Liver (tissue), 9 donors: ENCODE measurements around the gene CYFIP2. TPM values are rescaled to one million over a fixed set of nuclear protein-coding genes. Genes with fewer than 3 reads are reported as not detected.

Source experiments
- DNase-seq: peaks from one replicate; pipeline ENCODE4 v3.0.0-alpha.2; 2017; ENCODE audit warnings: low spot score
- H3K27ac ChIP-seq, 2 donors: one replicate each; pipeline ENCODE4 v1.7.0; 2013; ENCODE audit warnings: inconsistent platforms in 2 of 2, low read length in 2 of 2, control low read depth in 1 of 2, low read depth in 1 of 2, mild to moderate bottlenecking in 1 of 2
- H3K27me3 ChIP-seq, 4 donors: one replicate each; pipeline versions ENCODE4 v1.6.1 to v1.7.0; 2013; ENCODE audit warnings: low read length in 3 of 4, inconsistent platforms in 1 of 4, mild to moderate bottlenecking in 1 of 4, moderate library complexity in 1 of 4; ENCODE audit not compliant: control insufficient read depth in 4 of 4, insufficient read depth in 4 of 4
- H3K36me3 ChIP-seq, 4 donors: one replicate each; pipeline versions ENCODE4 v1.6.1 to v1.7.0; 2013; ENCODE audit warnings: low read length in 3 of 4, mild to moderate bottlenecking in 3 of 4, low read depth in 1 of 4, moderate library complexity in 1 of 4; ENCODE audit not compliant: control insufficient read depth in 4 of 4, insufficient read depth in 3 of 4
- H3K4me1 ChIP-seq, 4 donors: one replicate each; pipeline versions ENCODE4 v1.6.1 to v1.7.0; 2013; ENCODE audit warnings: low read length in 3 of 4, mild to moderate bottlenecking in 3 of 4, moderate library complexity in 1 of 4; ENCODE audit not compliant: control insufficient read depth in 4 of 4, insufficient read depth in 4 of 4
- H3K4me3 ChIP-seq, 3 donors: one replicate each; pipeline versions ENCODE4 v1.6.1 to v1.7.0; 2013; ENCODE audit warnings: low read length in 3 of 3, control low read depth in 1 of 3, low read depth in 1 of 3, mild to moderate bottlenecking in 1 of 3
- H3K9ac ChIP-seq, 2 donors: one replicate each; pipeline ENCODE4 v1.7.0; 2013; ENCODE audit warnings: low read length in 2 of 2, mild to moderate bottlenecking in 2 of 2, moderate library complexity in 2 of 2, control low read depth in 1 of 2, low read depth in 1 of 2
- H3K9me3 ChIP-seq, 4 donors: one replicate each; pipeline versions ENCODE4 v1.6.1 to v1.7.0; 2013; ENCODE audit warnings: low read length in 3 of 4; ENCODE audit not compliant: control insufficient read depth in 4 of 4
- ATF3 ChIP-seq: IDR thresholded peaks from 2 replicates; pipeline ENCODE4 v1.6.1; 2016; ENCODE audit warnings: antibody characterized with exemption
- CTCF ChIP-seq: fragments of 150-350 bp; IDR thresholded peaks from 2 replicates; pipeline ENCODE4 v1.5.1; 2017; ENCODE audit warnings: improper control_type of control experiment, low read depth, low read length; ENCODE audit not compliant: missing input control
- EGR1 ChIP-seq, 2 donors: IDR thresholded peaks; 2 replicates each; pipeline ENCODE4 v1.6.1; 2016 to 2018; ENCODE audit warnings: antibody characterized with exemption in 2 of 2, low read depth in 2 of 2
- FOXA1 ChIP-seq: IDR thresholded peaks from 2 replicates; pipeline ENCODE4 v1.6.1; 2016; ENCODE audit warnings: antibody characterized with exemption
- FOXA2 ChIP-seq: IDR thresholded peaks from 2 replicates; pipeline ENCODE4 v1.6.1; 2016; ENCODE audit warnings: antibody characterized with exemption
- GABPA ChIP-seq, 2 donors: IDR thresholded peaks in 1 of 2; conservative IDR thresholded peaks in 1 of 2; 2 replicates each; pipeline ENCODE4 v1.6.1; 2016; ENCODE audit warnings: antibody characterized with exemption in 2 of 2, mild to moderate bottlenecking in 1 of 2, moderate library complexity in 1 of 2
- HNF4A ChIP-seq, 2 donors: conservative IDR thresholded peaks; 2 replicates each; pipeline ENCODE4 v1.6.1; 2016; ENCODE audit warnings: antibody characterized with exemption in 2 of 2, mild to moderate bottlenecking in 2 of 2
- HNF4G ChIP-seq: IDR thresholded peaks from 2 replicates; pipeline ENCODE4 v1.6.1; 2016; ENCODE audit warnings: antibody characterized with exemption
- JUND ChIP-seq, 2 donors: IDR thresholded peaks; 2 replicates each; pipeline ENCODE4 v1.6.1; 2016; ENCODE audit warnings: antibody characterized with exemption in 2 of 2
- MAX ChIP-seq: IDR thresholded peaks from 2 replicates; pipeline ENCODE4 v1.6.1; 2016; ENCODE audit warnings: antibody characterized with exemption
- NR2F2 ChIP-seq: IDR thresholded peaks from 2 replicates; pipeline ENCODE4 v1.6.1; 2016; ENCODE audit warnings: antibody characterized with exemption
- RAD21 ChIP-seq, 2 donors: IDR thresholded peaks; 2 replicates each; pipeline ENCODE4 v1.6.1; 2016; ENCODE audit warnings: antibody characterized with exemption in 2 of 2, mild to moderate bottlenecking in 2 of 2
- REST ChIP-seq: IDR thresholded peaks from 2 replicates; pipeline ENCODE4 v1.6.1; 2016; ENCODE audit warnings: antibody characterized with exemption, mild to moderate bottlenecking
- RXRA ChIP-seq, 2 donors: IDR thresholded peaks; 2 replicates each; pipeline ENCODE4 v1.6.1; 2017 to 2018; ENCODE audit warnings: antibody characterized with exemption in 2 of 2, mild to moderate bottlenecking in 1 of 2
- SP1 ChIP-seq: IDR thresholded peaks from 2 replicates; pipeline ENCODE4 v1.6.1; 2018; ENCODE audit warnings: antibody characterized with exemption, mild to moderate bottlenecking
- TAF1 ChIP-seq: conservative IDR thresholded peaks from 2 replicates; pipeline ENCODE4 v1.6.1; 2016; ENCODE audit warnings: antibody characterized with exemption, mild to moderate bottlenecking
- YY1 ChIP-seq: IDR thresholded peaks from 2 replicates; pipeline ENCODE4 v1.6.1; 2016; ENCODE audit warnings: antibody characterized with exemption, mild to moderate bottlenecking
- WGBS: extraction: QIAGEN DNeasy Blood & Tissue Kit; methylation state at CpG from one replicate; pipeline ENCODE4 v1.1.7; 2013; 5-methylcytosine and 5-hydroxymethylcytosine counted together
- polyA plus RNA-seq, 2 donors: library from polyadenylated mRNA; stranded (reverse) in 1 of 2; unstranded in 1 of 2; fragments of 200-250 nt in 1 of 2; fragments of >200 nt in 1 of 2; fragmentation: Nextera tagmentation in 1 of 2; extraction: Ambion mirVana in 1 of 2; gene quantifications; one replicate each; pipeline versions ENCODE4 v1.2.1 to v1.2.3, GENCODE V29; 2013 to 2015
- total RNA-seq, 2 donors: library from RNA; depleted of rRNA; stranded (reverse); fragments of >200 nt; gene quantifications; one replicate each; pipeline ENCODE4 v1.2.3, GENCODE V29; 2014
- TF ChIP-seq, protein P1 (sequence below): IDR thresholded peaks from 2 replicates; pipeline ENCODE4 v1.6.1; 2016; ENCODE audit warnings: antibody characterized with exemption
- donor health status: healthy.
- donor health status: healthy.
- donor health status: healthy.
- donor health status: healthy.
- donor health status: healthy.

Gene CYFIP2
- total and polyA plus RNA-seq, 4 donors: 12.6 to 38.9 (median 28.2) TPM

GRCh38 chr5:157245886-157246285, 20.0 kb upstream of the CYFIP2 start:
- H3K36me3 ChIP-seq: no peaks in the 10 kb centered on the region
- H3K9me3 ChIP-seq: no peaks in the 10 kb centered on the region
- no peak for DNase-seq
- no peaks in the 10 kb centered on the region for H3K4me1 ChIP-seq
- H3K27ac ChIP-seq: no peak overlapping the region
- H3K4me3 ChIP-seq: no peak overlapping the region
- no peaks in the 10 kb centered on the region for H3K27me3 ChIP-seq
- TF ChIP-seq RXRA (IDR thresholded peaks at IDR 0.05) (no peak), RAD21 (IDR thresholded peaks at IDR 0.05) (no peak), GABPA (IDR thresholded peaks at IDR 0.05 in 1 of 2, conservative IDR thresholded peaks at IDR 0.05 in 1 of 2) (no peak), TAF1 (no peak), HNF4G (no peak)
- H3K9ac ChIP-seq: no peak overlapping the region
- WGBS: 78% methylated on average over 4 of the region's 4 CpGs

DNA sequence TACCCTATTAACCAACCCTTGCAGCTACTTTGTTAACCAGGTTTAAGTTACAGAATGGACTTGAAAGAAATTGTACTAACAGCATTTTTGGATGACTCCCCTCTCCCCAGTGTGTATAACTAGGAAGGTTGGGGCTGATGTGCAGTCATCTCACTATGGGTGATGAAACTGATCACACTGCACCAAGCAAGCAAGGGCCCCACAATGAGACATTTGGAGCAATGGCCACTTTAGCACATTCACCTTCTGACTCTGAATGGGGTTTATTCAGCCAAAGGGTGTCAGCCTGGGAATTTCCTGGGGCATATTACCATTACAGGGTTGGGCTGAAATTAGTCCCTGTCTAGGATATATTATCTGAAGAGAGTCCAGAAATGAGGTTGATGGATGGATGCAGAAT, 18.7 kb upstream of the CYFIP2 start:
- Histone ChIP-seq H3K36me3 (no peaks in the 10 kb centered on the region), H3K9ac (no peak overlapping the region), H3K9me3 (no peaks in the 10 kb centered on the region), H3K27me3 (no peaks in the 10 kb centered on the region), H3K4me3 (no peak overlapping the region), H3K4me1 (no peaks in the 10 kb centered on the region), H3K27ac (no peak overlapping the region)
- TF ChIP-seq HNF4G (no peak), JUND (IDR thresholded peaks at IDR 0.05) (no peak), FOXA1 (no peak), TAF1 (no peak), GABPA (IDR thresholded peaks at IDR 0.05 in 1 of 2, conservative IDR thresholded peaks at IDR 0.05 in 1 of 2) (no peak), ATF3 (no peak), NR2F2 (no peak), RXRA (IDR thresholded peaks at IDR 0.05) (no peak), MAX (no peak), YY1 (no peak), HNF4A (conservative IDR thresholded peaks at IDR 0.05) (no peak), CTCF (no peak), FOXA2 (no peak), SP1 (no peak), REST (no peak), EGR1 (IDR thresholded peaks at IDR 0.05; ENCODE audit: low read depth in 2 of 2) (no peak), RAD21 (IDR thresholded peaks at IDR 0.05) (no peak)
- TF ChIP-seq, protein P1, sequence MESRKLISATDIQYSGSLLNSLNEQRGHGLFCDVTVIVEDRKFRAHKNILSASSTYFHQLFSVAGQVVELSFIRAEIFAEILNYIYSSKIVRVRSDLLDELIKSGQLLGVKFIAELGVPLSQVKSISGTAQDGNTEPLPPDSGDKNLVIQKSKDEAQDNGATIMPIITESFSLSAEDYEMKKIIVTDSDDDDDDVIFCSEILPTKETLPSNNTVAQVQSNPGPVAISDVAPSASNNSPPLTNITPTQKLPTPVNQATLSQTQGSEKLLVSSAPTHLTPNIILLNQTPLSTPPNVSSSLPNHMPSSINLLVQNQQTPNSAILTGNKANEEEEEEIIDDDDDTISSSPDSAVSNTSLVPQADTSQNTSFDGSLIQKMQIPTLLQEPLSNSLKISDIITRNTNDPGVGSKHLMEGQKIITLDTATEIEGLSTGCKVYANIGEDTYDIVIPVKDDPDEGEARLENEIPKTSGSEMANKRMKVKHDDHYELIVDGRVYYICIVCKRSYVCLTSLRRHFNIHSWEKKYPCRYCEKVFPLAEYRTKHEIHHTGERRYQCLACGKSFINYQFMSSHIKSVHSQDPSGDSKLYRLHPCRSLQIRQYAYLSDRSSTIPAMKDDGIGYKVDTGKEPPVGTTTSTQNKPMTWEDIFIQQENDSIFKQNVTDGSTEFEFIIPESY: no peak
- no peak for DNase-seq
